HEK293 (cell line): ENCODE results near the gene CACNA1S.

Source experiments
- CTCF ChIA-PET: fragments of 350-600 bp; formaldehyde crosslinking; extraction: SDS; loops from one replicate; lab custom pipeline; 2021; ENCODE audit warnings: antibody characterized with exemption; lab: Yijun Ruan, JAX
- POLR2A ChIA-PET: fragments of 300-600 bp; formaldehyde crosslinking; extraction: SDS; loops from one replicate; lab custom pipeline; 2020; ENCODE audit warnings: antibody characterized with exemption, inconsistent platforms; lab: Yijun Ruan, JAX
- H3K27ac ChIP-seq: fragments of 200-500 bp; sonication (Bioruptor generic); 2 replicates; pipeline ENCODE4 v1.5.1; 2014; ENCODE audit warnings: low read depth, low read length, control low read depth, inconsistent platforms; ENCODE audit errors: extremely low read depth
- H3K36me3 ChIP-seq, 2 experiments: fragments of 200-500 bp in 1 of 2; sonication (Bioruptor generic) in 1 of 2; 1 replicate in 1 of 2; 2 replicates in 1 of 2; pipeline ENCODE4 v1.5.1; 2014 to 2017; ENCODE audit warnings: inconsistent platforms in 2 of 2, low read length in 2 of 2; ENCODE audit not compliant: control insufficient read depth in 2 of 2, insufficient read depth in 1 of 2
- H3K4me1 ChIP-seq: fragments of 200-500 bp; sonication (Bioruptor generic); 2 replicates; pipeline ENCODE4 v1.5.1; 2014; ENCODE audit warnings: mild to moderate bottlenecking, low read length, inconsistent platforms; ENCODE audit not compliant: control insufficient read depth, insufficient read depth
- H3K4me3 ChIP-seq: 2 replicates; pipeline ENCODE4 v1.5.1; 2011; ENCODE audit warnings: low read depth, mild to moderate bottlenecking, control low read depth, low read length, moderate library complexity
- H3K9me3 ChIP-seq: fragments of 200-500 bp; sonication (Bioruptor generic); 2 replicates; pipeline ENCODE4 v1.5.1; 2014; ENCODE audit warnings: low read depth, low read length, inconsistent platforms; ENCODE audit not compliant: control insufficient read depth, insufficient read depth
- ATF2 ChIP-seq: fragments of 450-650 bp; formaldehyde crosslinking; IDR thresholded peaks from 2 replicates; pipeline ENCODE4 v1.5.1; 2016; ENCODE audit warnings: missing biosample characterization, missing genetic modification characterization, low read depth
- GLIS1 ChIP-seq: fragments of 450-650 bp; formaldehyde crosslinking; IDR thresholded peaks from 2 replicates; pipeline ENCODE4 v1.5.1; 2016; ENCODE audit warnings: missing biosample characterization, missing genetic modification characterization
- KLF1 ChIP-seq: fragments of 450-650 bp; formaldehyde crosslinking; IDR thresholded peaks from 2 replicates; pipeline ENCODE4 v1.5.1; 2016; ENCODE audit warnings: missing biosample characterization, missing genetic modification characterization
- KLF10 ChIP-seq: fragments of 450-650 bp; IDR thresholded peaks from 2 replicates; pipeline ENCODE4 v1.5.1; 2018; ENCODE audit warnings: missing biosample characterization, mild to moderate bottlenecking, missing genetic modification characterization
- SP2 ChIP-seq: fragments of 450-650 bp; formaldehyde crosslinking; IDR thresholded peaks from 2 replicates; pipeline ENCODE4 v1.5.1; 2016; ENCODE audit warnings: missing biosample characterization, missing genetic modification characterization
- SP3 ChIP-seq: fragments of 450-650 bp; formaldehyde crosslinking; IDR thresholded peaks from 2 replicates; pipeline ENCODE4 v1.5.1; 2016; ENCODE audit warnings: missing biosample characterization, missing genetic modification characterization
- SP7 ChIP-seq: fragments of 450-650 bp; formaldehyde crosslinking; IDR thresholded peaks from 2 replicates; pipeline ENCODE4 v1.5.1; 2016; ENCODE audit warnings: missing biosample characterization, missing genetic modification characterization
- ZBTB21 ChIP-seq: fragments of 450-650 bp; formaldehyde crosslinking; IDR thresholded peaks from 2 replicates; pipeline ENCODE4 v1.5.1; 2017; ENCODE audit warnings: missing biosample characterization, missing genetic modification characterization
- ZFP69B ChIP-seq: fragments of 450-650 bp; formaldehyde crosslinking; IDR thresholded peaks from 2 replicates; pipeline ENCODE4 v1.5.1; 2016; ENCODE audit warnings: missing biosample characterization, missing genetic modification characterization
- ZNF133 ChIP-seq: fragments of 450-650 bp; formaldehyde crosslinking; IDR thresholded peaks from 2 replicates; pipeline ENCODE4 v1.5.1; 2016; ENCODE audit warnings: missing biosample characterization, missing genetic modification characterization
- ZNF24 ChIP-seq: fragments of 450-650 bp; formaldehyde crosslinking; IDR thresholded peaks from 2 replicates; pipeline ENCODE4 v1.5.1; 2016; ENCODE audit warnings: missing biosample characterization, missing genetic modification characterization
- ZNF266 ChIP-seq: fragments of 450-650 bp; formaldehyde crosslinking; IDR thresholded peaks from 2 replicates; pipeline ENCODE4 v1.5.1; 2016; ENCODE audit warnings: missing biosample characterization, missing genetic modification characterization, low read depth
- ZNF324 ChIP-seq: fragments of 450-650 bp; formaldehyde crosslinking; IDR thresholded peaks from 2 replicates; pipeline ENCODE4 v1.5.1; 2016; ENCODE audit warnings: missing biosample characterization, missing genetic modification characterization
- ZNF335 ChIP-seq: fragments of 450-650 bp; formaldehyde crosslinking; conservative IDR thresholded peaks from 2 replicates; pipeline ENCODE4 v1.5.1; 2016; ENCODE audit warnings: missing biosample characterization, missing genetic modification characterization
- ZNF398 ChIP-seq: fragments of 450-650 bp; formaldehyde crosslinking; IDR thresholded peaks from 2 replicates; pipeline ENCODE4 v1.5.1; 2017; ENCODE audit warnings: missing biosample characterization, missing genetic modification characterization
- ZNF629 ChIP-seq: fragments of 450-650 bp; formaldehyde crosslinking; IDR thresholded peaks from 2 replicates; pipeline ENCODE4 v1.5.1; 2017; ENCODE audit warnings: missing biosample characterization, missing genetic modification characterization
- ZNF692 ChIP-seq: fragments of 450-650 bp; formaldehyde crosslinking; IDR thresholded peaks from 2 replicates; pipeline ENCODE4 v1.5.1; 2016; ENCODE audit warnings: missing biosample characterization, missing genetic modification characterization
- ZNF791 ChIP-seq: fragments of 450-650 bp; formaldehyde crosslinking; IDR thresholded peaks from 2 replicates; pipeline ENCODE4 v1.5.1; 2016; ENCODE audit warnings: missing biosample characterization, missing genetic modification characterization
- TF ChIP-seq, protein P1 (sequence below): fragments of 450-650 bp; formaldehyde crosslinking; IDR thresholded peaks from 2 replicates; pipeline ENCODE4 v1.5.1; 2016; ENCODE audit warnings: missing biosample characterization, missing genetic modification characterization
- TF ChIP-seq, protein P2 (sequence below): fragments of 450-650 bp; formaldehyde crosslinking; IDR thresholded peaks from 2 replicates; pipeline ENCODE4 v1.5.1; 2016; ENCODE audit warnings: missing biosample characterization, missing genetic modification characterization
- TF ChIP-seq, protein P3 (sequence below): fragments of 450-650 bp; formaldehyde crosslinking; IDR thresholded peaks from 2 replicates; pipeline ENCODE4 v1.5.1; 2016; ENCODE audit warnings: missing biosample characterization, missing genetic modification characterization, borderline replicate concordance
- TF ChIP-seq, protein P4 (sequence below): fragments of 450-650 bp; formaldehyde crosslinking; IDR thresholded peaks from 2 replicates; pipeline ENCODE4 v1.5.1; 2016; ENCODE audit warnings: missing biosample characterization, missing genetic modification characterization

Gene CACNA1S

DNA sequence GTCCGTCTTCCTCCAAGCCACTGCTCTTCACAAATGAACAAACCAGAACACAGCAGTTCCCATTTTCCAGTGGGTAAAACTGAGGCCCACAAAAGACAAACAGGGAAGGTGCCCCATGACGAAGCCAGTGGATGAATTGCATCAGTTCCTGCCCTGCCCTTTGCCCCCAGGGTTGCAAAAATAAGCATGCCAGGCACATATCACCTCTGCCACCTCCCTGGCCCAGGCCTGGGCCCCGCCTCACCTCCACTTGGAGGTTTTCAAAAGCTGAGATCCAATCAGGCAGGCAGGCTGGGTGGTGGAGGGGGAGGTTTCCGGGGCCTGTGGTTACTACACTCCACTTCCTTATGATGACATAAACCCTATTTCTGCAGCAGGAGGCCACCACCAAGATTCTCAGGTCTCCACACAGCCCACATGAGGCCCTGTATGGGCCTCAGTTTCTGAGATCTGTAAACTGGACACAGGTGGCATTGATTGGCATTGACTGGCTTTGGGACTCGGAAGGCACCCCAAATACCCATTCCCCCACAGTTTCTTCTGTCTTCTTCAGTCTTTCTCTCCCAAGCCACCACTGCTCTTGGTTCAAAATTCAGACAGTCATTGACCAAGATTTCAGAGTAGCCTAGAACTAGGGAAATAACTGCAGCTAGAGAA is 92.8 kb downstream of the CACNA1S start:
- no peaks in the 10 kb centered on the region for H3K9me3 ChIP-seq
- POLR2A ChIA-PET, result no interaction called here
- H3K27ac ChIP-seq, result no peak overlapping the region
- peaks cover 5% of the 10 kb centered on the region for H3K4me1 ChIP-seq
- no peak overlapping the region for H3K4me3 ChIP-seq
- no peaks in the 10 kb centered on the region for H3K36me3 ChIP-seq
- CTCF ChIA-PET, result interaction anchor here (0.9 to 9.6 kb wide), 7 partner anchors 8 to 95 kb away, joined by 3 to 65 read pairs (median 5); no protein-coding TSS in a partner anchor
- TF ChIP-seq GLIS1 (tag by site-specific recombination), result peak; percentile 89
- TF ChIP-seq, protein P1, sequence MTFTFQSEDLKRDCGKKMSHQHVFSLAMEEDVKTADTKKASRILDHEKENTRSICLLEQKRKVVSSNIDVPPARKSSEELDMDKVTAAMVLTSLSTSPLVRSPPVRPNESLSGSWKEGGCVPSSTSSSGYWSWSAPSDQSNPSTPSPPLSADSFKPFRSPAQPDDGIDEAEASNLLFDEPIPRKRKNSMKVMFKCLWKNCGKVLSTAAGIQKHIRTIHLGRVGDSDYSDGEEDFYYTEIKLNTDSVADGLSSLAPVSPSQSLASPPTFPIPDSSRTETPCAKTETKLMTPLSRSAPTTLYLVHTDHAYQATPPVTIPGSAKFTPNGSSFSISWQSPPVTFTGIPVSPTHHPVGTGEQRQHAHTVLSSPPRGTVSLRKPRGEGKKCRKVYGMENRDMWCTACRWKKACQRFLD, result no peak
- no peak for TF ChIP-seq ZNF791 (tag by site-specific recombination)
- peak; percentile 76; the same call in 1 of the 2 replicates for TF ChIP-seq ZNF692
- 0 out of 2 replicates have a peak, but pooled peaks have one; percentile 25 for TF ChIP-seq KLF1 (tag by site-specific recombination)
- TF ChIP-seq ZNF133 (tag by site-specific recombination), result no peak
- TF ChIP-seq SP3 (tag by site-specific recombination), result peak; percentile 51
- TF ChIP-seq ZNF266 (tag by site-specific recombination), result peak; percentile 88
- TF ChIP-seq ATF2 (tag by site-specific recombination), result peak; percentile 54
- 0 out of 2 replicates have a peak, but pooled peaks have one; percentile 22 for TF ChIP-seq KLF10 (tag by site-specific recombination)
- 0 out of 2 replicates have a peak, but pooled peaks have one; percentile 28 for TF ChIP-seq ZBTB21 (tag by site-specific recombination)
- TF ChIP-seq, protein P2, sequence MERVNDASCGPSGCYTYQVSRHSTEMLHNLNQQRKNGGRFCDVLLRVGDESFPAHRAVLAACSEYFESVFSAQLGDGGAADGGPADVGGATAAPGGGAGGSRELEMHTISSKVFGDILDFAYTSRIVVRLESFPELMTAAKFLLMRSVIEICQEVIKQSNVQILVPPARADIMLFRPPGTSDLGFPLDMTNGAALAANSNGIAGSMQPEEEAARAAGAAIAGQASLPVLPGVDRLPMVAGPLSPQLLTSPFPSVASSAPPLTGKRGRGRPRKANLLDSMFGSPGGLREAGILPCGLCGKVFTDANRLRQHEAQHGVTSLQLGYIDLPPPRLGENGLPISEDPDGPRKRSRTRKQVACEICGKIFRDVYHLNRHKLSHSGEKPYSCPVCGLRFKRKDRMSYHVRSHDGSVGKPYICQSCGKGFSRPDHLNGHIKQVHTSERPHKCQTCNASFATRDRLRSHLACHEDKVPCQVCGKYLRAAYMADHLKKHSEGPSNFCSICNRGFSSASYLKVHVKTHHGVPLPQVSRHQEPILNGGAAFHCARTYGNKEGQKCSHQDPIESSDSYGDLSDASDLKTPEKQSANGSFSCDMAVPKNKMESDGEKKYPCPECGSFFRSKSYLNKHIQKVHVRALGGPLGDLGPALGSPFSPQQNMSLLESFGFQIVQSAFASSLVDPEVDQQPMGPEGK (tag by site-specific recombination), result peak; percentile 69
- TF ChIP-seq, protein P3, sequence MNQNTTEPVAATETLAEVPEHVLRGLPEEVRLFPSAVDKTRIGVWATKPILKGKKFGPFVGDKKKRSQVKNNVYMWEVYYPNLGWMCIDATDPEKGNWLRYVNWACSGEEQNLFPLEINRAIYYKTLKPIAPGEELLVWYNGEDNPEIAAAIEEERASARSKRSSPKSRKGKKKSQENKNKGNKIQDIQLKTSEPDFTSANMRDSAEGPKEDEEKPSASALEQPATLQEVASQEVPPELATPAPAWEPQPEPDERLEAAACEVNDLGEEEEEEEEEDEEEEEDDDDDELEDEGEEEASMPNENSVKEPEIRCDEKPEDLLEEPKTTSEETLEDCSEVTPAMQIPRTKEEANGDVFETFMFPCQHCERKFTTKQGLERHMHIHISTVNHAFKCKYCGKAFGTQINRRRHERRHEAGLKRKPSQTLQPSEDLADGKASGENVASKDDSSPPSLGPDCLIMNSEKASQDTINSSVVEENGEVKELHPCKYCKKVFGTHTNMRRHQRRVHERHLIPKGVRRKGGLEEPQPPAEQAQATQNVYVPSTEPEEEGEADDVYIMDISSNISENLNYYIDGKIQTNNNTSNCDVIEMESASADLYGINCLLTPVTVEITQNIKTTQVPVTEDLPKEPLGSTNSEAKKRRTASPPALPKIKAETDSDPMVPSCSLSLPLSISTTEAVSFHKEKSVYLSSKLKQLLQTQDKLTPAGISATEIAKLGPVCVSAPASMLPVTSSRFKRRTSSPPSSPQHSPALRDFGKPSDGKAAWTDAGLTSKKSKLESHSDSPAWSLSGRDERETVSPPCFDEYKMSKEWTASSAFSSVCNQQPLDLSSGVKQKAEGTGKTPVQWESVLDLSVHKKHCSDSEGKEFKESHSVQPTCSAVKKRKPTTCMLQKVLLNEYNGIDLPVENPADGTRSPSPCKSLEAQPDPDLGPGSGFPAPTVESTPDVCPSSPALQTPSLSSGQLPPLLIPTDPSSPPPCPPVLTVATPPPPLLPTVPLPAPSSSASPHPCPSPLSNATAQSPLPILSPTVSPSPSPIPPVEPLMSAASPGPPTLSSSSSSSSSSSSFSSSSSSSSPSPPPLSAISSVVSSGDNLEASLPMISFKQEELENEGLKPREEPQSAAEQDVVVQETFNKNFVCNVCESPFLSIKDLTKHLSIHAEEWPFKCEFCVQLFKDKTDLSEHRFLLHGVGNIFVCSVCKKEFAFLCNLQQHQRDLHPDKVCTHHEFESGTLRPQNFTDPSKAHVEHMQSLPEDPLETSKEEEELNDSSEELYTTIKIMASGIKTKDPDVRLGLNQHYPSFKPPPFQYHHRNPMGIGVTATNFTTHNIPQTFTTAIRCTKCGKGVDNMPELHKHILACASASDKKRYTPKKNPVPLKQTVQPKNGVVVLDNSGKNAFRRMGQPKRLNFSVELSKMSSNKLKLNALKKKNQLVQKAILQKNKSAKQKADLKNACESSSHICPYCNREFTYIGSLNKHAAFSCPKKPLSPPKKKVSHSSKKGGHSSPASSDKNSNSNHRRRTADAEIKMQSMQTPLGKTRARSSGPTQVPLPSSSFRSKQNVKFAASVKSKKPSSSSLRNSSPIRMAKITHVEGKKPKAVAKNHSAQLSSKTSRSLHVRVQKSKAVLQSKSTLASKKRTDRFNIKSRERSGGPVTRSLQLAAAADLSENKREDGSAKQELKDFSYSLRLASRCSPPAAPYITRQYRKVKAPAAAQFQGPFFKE, result no peak
- peak; percentile 75 for TF ChIP-seq ZNF629 (tag by site-specific recombination)
- TF ChIP-seq ZNF335 (tag by site-specific recombination), result peak; percentile 50
- peak; percentile 87 for TF ChIP-seq ZFP69B (tag by site-specific recombination)
- peak; percentile 69 for TF ChIP-seq SP2 (tag by site-specific recombination)
- peak; percentile 11; the same call in 1 of the 2 replicates for TF ChIP-seq ZNF398 (tag by site-specific recombination)
- no peak for TF ChIP-seq ZNF324
- TF ChIP-seq, protein P4, sequence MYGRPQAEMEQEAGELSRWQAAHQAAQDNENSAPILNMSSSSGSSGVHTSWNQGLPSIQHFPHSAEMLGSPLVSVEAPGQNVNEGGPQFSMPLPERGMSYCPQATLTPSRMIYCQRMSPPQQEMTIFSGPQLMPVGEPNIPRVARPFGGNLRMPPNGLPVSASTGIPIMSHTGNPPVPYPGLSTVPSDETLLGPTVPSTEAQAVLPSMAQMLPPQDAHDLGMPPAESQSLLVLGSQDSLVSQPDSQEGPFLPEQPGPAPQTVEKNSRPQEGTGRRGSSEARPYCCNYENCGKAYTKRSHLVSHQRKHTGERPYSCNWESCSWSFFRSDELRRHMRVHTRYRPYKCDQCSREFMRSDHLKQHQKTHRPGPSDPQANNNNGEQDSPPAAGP (tag by site-specific recombination), result peak; percentile 55; the same call in 1 of the 2 replicates
- TF ChIP-seq SP7 (tag by site-specific recombination), result peak; percentile 38
- 0 out of 2 replicates have a peak, but pooled peaks have one; percentile 34 for TF ChIP-seq ZNF24 (tag by site-specific recombination)
